ENCODE data around the gene CLPX.

GRCh38 chr15:65206750-65207149 lies 21.6 kb upstream of the CLPX start:
- no peak for TF ChIP-seq YY1 (IDR thresholded peaks at IDR 0.05; ENCODE audit: insufficient read depth, insufficient read length)
- no peak for TF ChIP-seq SUZ12 (IDR thresholded peaks at IDR 0.05; ENCODE audit: extremely low read depth, insufficient read depth, insufficient read length)

Data from NT2/D1 (cell line).